Amygdala (tissue), 56 donors: ENCODE data around the gene MYO15B.

Experiments
- DNase-seq, 56 donors: peaks; one replicate each; lab custom pipeline; 2025; lab: John Stamatoyannopoulos, UW

The MYO15B gene

GRCh38 chr17:75619506-75620431 is 32.2 kb downstream of the MYO15B start:
- peak in 2 of 56 donors; percentile 6 to 25 for DNase-seq

- DNase-seq = no peak
Observed at GRCh38 chr17:75621489-75621888, 33.9 kb downstream of the MYO15B start.

GRCh38 chr17:75622076-75622475 is 34.5 kb downstream of the MYO15B start:
- no peak for DNase-seq

- DNase-seq = no peak
Observed at GRCh38 chr17:75622771-75623273, 35.2 kb downstream of the MYO15B start.

GRCh38 chr17:75623386-75623785 is 35.8 kb downstream of the MYO15B start:
- no peak for DNase-seq

- DNase-seq = no peak
Observed at GRCh38 chr17:75624021-75624420, 36.4 kb downstream of the MYO15B start.

- no peak for DNase-seq
Observed at GRCh38 chr17:75624714-75625345, 37.2 kb downstream of the MYO15B start.

GRCh38 chr17:75625813-75626486 is 38.4 kb downstream of the MYO15B start:
- peak in 13 of 56 donors; percentile 3 to 44 (median 27) for DNase-seq

- no peak for DNase-seq
Observed at GRCh38 chr17:75626496-75627038, 39.0 kb downstream of the MYO15B start.

GRCh38 chr17:75627094-75627493 is 39.5 kb downstream of the MYO15B start:
- no peak for DNase-seq

GRCh38 chr17:75628425-75628824 is 40.8 kb downstream of the MYO15B start:
- no peak for DNase-seq

- no peak for DNase-seq
Observed at GRCh38 chr17:75629157-75629556, 41.6 kb downstream of the MYO15B start.

GRCh38 chr17:75630071-75630917 is 42.7 kb downstream of the MYO15B start:
- no peak for DNase-seq

- no peak for DNase-seq
Observed at GRCh38 chr17:75631353-75631752, 43.8 kb downstream of the MYO15B start.

GRCh38 chr17:75632428-75632827 is 44.8 kb downstream of the MYO15B start:
- DNase-seq = no peak

- peak; percentile 73 to 98 (median 93) for DNase-seq
Observed at GRCh38 chr17:75632863-75633485, 45.4 kb downstream of the MYO15B start, which contains the start of gene SMIM5. Gene SMIM5 (plus strand): TSS chr17:75633434. CDS start chr17:75640202, 6,768 bp downstream.

GRCh38 chr17:75633486-75634375 is 46.1 kb downstream of the MYO15B start:
- DNase-seq = peak in 54 of 56 donors; percentile 17 to 83 (median 64)

GRCh38 chr17:75634376-75634740 is 46.8 kb downstream of the MYO15B start:
- no peak for DNase-seq
